Measurements from ENCODE around the gene NOTUM. TPM values are rescaled to one million over a fixed set of nuclear protein-coding genes. Genes with fewer than 3 reads are reported as not detected.

NOTUM gene
- 1 to 10 TPM; 1.3 to 2.1 (median 2.0) TPM for polyA plus RNA-seq (ENCODE audit: insufficient read length in 3 of 3)

DNA sequence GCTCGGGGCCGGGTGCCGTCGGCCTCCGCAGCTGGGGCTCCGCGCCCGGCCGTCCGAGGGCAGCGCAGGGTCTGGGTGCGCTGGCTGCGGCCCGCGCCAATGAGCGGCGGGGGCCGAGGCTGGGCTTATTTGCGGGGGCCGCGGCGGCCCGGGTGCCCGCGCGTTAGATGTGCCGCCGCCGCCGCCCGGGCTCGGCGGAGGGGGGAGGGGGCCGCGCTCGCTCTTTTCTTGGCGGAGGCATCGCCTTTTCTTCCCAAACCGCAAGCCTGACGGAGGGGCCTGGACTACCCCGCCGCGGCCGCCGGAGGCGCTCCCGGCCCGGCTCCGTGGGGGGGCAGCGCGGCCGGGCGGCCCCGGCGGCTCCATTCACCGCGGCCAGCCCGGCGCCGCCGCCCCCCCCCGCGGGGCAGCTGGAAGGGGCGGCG lies at the start of gene NOTUM:
Gene NOTUM, minus strand, starts transcription at position 101 of the 425 bp plus-strand sequence. CDS start 278 bp downstream, outside the sequence.
- no peak for DNase-seq (ENCODE audit: low read depth in 3 of 3, low spot score in 2 of 3)

DNA sequence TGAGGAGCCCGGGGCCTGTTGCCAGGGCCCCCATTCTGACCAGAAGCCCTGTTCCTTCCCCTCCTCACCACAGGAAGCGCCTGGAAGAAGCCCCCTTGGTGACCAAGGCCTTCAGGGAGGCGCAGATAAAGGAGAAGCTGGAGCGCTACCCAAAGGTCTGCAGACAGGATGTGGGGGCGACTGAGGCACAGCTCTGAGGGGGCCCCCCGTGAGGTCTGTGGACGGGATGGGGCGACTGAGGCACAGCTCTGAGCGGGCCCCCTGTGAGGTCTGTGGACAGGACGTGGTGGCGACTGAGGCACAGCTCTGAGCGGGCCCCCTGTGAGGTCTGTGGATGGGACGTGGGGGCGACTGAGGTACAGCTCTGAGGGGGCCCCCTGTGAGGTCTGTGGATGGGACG lies 48.4 kb upstream of the NOTUM start:
- DNase-seq (ENCODE audit: low read depth in 3 of 3, low spot score in 2 of 3): no peak

DNA sequence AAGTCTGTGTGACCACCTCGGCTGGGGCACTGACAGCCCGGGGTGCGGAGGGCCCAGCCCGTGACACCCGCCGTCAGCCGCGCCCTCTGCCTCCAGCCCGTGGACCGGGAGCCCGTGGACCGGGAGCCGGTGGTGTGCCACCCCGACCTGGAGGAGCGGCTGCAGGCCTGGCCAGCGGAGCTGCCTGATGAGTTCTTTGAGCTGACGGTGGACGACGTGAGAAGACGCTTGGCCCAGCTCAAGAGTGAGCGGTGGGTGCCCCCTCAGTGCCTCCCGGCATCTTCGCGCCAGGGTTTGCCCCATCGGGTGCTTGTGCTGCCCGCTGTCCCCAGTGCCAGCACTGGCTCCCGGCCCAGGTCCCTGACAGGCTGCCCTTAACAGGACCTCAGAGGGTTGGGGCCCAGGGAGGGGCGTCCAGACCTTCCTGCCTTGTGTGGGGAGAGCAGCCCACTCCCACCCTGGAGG lies 48.0 kb upstream of the NOTUM start:
- no peak for DNase-seq (ENCODE audit: low read depth in 3 of 3, low spot score in 2 of 3)

- DNase-seq (ENCODE audit: low read depth in 3 of 3, low spot score in 2 of 3): no peak
These were observed 47.4 kb upstream of the NOTUM start for GRCh38 chr17:82008258-82008940.

- no peak for DNase-seq (ENCODE audit: low read depth in 3 of 3, low spot score in 2 of 3)
These were observed 46.7 kb upstream of the NOTUM start for GRCh38 chr17:82007495-82008257.

DNA sequence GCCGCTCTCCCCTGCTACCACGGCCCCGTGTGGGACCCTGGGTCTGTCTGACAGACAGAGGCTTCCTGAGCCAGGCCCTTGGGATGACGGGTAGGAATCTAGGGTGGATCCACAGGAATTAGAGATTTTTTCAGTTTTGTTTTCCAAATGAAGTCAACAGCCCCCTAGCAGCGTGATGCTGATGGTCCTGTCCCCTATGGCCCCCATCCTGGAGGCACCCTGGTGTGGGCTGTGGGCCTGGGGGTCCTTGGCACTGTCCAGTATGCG lies 46.2 kb upstream of the NOTUM start:
- no peak for DNase-seq (ENCODE audit: low read depth in 3 of 3, low spot score in 2 of 3)

GRCh38 chr17:82006468-82007227 lies 45.7 kb upstream of the NOTUM start:
- DNase-seq (ENCODE audit: low read depth in 3 of 3, low spot score in 2 of 3): no peak

DNA sequence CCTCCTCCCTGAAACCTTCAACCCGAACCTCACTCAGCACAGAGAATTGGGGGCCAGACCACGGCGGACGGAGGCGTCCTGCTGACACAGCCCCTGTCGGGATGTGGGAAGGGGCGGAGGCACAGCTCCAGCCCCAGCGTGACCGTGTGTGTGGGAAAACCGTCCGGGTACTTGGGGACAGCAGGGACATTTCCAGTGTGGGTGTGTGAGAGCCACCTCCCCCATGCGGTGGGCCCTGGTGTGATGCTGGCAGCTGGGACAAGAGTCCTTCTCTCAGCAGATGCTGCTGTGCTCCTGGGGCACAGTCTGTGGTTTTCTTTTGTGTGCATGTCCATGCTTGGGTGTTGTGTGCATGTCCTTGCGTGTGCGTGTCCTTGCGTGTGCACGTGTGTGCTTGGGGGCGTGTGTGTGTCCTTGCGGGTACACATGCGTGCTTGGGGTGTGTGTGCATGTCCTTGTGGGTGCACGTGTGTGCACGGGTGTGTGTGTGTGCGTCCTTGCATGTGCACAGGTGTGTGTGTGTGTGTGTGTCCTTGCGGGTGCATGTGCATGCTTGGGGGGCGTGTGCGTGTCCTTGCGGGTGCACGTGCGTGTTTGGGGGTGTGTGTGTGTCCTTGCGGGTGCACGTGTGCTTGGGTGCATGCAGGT lies 44.8 kb upstream of the NOTUM start:
- DNase-seq (ENCODE audit: low read depth in 3 of 3, low spot score in 2 of 3): no peak

GRCh38 chr17:82004517-82005455 lies 43.8 kb upstream of the NOTUM start:
- DNase-seq (ENCODE audit: low read depth in 3 of 3, low spot score in 2 of 3): no peak

- no peak for DNase-seq (ENCODE audit: low read depth in 3 of 3, low spot score in 2 of 3)
These were observed 42.7 kb upstream of the NOTUM start for GRCh38 chr17:82003411-82004381.

DNA sequence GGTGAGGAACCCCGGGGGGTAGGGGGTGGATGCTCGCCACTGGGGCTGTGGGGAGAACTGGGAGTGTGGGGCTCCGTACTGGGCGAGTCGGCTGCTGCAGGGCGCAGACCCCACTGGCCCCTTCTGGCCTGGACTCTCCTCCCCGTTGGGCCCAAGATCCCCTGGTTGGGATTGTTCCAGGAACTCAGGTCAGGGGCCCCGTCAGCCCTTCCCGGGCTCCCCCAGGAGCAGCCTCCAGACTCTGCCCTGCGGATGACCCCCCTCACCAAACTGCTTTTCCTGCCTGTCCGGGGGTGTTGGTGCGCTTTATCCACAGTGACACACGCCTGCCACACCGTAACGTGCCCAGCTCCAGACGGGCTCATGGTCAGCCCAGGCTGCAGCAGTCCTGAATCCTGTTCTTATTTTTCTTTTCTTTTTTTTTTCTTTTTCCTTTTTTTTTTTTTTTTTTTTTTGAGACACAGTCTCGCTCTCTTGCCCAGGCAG lies 40.6 kb upstream of the NOTUM start:
- no peak for DNase-seq (ENCODE audit: low read depth in 3 of 3, low spot score in 2 of 3)

GRCh38 chr17:82000803-82001570 lies 40.0 kb upstream of the NOTUM start:
- no peak for DNase-seq (ENCODE audit: low read depth in 3 of 3, low spot score in 2 of 3)

DNA sequence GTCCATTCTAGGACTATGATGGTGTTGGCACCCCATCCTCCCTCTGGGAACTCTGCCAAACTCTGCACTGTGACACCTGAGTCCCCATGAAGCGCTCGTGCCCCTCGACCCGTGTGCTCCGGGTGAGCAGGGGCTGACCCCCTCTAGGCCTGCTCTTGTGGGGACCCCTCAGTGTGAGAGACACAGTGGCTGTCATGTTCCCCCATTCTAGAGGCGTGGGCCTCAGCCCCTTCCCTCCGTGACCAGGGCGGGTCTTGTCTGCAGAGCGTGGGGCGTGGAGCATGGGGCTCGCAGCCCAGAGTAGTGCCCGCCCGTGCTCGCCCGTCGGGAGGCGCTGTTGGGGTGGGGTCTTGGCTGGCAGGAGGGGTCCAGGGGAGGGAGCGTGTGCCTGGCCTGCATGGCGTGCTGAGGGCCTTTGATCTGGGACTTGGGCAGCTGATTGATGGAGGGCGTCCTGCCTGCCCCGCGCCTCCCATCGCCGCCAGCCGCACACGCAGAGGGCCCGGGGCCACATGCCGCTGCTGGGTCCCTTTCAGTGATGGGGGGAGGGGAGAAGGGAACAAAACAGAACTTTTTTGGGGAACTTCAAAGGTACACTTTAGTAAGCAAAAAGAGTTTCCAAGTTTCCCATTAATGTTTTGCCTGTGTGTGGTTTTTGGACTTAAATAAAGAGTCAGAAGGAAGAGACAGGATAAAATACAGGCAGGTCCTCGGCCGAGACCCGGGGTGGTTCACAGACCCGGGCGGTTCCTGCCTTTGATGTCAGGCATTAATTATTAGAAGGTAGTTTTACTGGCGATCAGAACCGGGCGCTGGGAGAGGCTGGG lies 39.2 kb upstream of the NOTUM start:
- no peak for DNase-seq (ENCODE audit: low read depth in 3 of 3, low spot score in 2 of 3)

DNA sequence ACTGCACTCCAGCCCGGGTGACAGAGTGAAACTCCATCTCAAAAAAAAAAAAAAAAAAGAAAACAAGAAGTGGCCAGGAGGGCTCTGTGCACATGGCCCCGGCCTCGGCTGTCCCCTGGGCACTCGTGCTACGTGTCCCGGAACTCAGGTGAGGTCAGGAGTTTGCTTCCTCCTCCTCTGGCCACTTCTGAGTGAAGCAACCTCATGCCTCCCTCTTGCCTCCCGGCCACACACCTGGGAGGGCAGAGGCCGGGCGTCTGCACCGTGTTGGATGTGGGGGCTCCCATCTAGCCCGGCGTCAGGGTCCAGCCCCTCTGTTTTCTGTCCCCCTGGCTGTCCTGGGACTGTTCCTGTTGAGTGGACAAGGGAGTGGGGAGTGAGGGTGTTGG lies 38.6 kb upstream of the NOTUM start:
- no peak for DNase-seq (ENCODE audit: low read depth in 3 of 3, low spot score in 2 of 3)

- DNase-seq (ENCODE audit: low read depth in 3 of 3, low spot score in 2 of 3): no peak
These were observed 37.9 kb upstream of the NOTUM start for GRCh38 chr17:81998691-81999438.

- DNase-seq (ENCODE audit: low read depth in 3 of 3, low spot score in 2 of 3): no peak
These were observed 37.2 kb upstream of the NOTUM start for GRCh38 chr17:81998212-81998611.
